T1000 (cell line): ENCODE results near the gene KSR2.

Experiments used
- DNase-seq: peaks from one replicate; lab custom pipeline; 2025; ENCODE audit warnings: mixed read lengths; lab: John Stamatoyannopoulos, UW

The KSR2 gene

DNA sequence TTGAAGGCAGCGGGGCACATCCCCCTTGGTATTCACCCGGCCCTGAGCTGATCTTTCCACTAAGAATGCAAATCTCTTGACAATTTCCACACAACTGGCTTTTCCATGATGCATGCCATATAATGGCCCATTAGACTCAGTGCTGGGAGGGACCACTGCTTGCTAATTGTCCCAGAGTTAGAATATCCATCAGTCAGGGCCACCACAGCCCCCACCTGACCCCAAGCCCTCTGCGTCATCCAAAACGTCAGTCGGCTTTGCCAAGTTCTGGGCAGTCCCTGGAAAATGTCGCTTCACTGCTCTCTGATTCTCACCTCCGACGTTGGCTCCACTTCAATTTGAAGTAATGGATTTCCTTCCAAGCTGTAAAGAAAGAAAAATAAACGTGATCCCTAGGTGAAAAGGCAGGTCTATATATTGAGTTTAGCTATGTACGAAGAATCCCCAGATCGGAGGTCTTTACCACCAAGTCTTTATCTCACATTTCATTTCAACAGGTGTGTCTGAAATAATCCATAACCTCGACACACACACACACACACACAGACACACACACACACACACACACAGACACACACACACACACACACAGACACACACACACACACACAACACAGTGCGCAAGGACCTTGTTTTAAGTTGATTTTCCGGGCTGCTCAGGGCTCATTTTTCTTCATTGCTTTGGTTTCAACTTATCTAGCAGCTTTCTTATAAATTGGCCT lies 441.9 kb downstream of the KSR2 start:
- DNase-seq = no peak

DNA sequence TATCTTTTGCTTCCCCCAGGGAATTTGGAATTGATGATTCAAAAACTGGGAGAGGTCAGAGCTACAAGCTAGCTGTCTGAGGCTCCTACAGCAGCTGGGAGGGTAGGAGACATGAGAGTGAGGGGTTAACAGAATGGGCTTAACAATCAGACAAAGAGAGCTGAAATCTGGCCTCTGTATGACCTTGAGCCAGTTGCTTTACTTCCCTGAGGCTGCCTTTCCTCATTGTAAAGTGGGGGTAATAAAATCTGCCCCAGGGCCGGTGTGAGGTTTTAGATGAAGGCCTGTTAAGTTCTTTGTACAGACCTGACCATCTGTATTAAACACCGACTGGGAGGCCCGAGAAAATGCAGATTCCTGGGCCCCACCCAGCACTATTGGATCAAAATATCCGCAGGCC lies 443.0 kb downstream of the KSR2 start:
- no peak for DNase-seq

DNA sequence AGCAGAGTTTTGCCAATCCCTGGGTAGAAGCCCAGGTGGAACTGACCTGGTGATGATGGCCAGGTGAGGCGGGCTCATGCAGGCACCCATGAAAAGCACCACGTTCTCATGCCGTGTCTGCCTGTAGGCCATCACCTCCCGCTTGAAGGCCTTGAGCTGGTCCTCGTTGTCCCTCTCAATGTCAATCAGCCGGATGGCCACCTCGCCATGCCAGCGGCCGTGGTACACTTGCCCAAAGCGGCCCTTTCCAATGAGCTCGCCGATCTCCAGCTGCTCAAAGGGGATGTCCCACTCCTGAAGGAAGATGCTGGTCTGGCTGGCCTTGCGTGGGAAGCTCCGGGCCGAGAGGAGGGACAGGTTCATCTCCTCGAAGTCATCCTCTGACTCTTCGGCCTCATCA lies 444.0 kb downstream of the KSR2 start:
- DNase-seq = no peak

DNA sequence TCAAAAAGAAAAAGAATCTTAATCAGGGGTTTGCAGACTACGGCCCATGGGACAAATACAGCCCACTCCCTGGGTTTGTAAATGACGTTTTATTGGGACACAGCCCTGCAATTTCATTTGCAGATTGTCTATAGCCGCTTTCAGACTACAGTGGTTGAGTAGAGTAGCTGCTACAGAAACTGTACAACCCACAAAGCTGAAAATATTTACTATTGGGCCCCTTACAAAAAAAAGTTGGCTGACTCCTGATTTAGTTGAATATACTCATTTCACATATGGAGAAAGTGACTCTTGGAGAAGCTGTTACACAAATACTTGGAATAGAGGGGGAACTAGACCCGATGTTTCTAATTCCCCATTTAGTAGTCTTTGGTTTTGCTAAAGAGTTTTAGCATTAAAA lies 444.8 kb downstream of the KSR2 start:
- no peak for DNase-seq

DNA sequence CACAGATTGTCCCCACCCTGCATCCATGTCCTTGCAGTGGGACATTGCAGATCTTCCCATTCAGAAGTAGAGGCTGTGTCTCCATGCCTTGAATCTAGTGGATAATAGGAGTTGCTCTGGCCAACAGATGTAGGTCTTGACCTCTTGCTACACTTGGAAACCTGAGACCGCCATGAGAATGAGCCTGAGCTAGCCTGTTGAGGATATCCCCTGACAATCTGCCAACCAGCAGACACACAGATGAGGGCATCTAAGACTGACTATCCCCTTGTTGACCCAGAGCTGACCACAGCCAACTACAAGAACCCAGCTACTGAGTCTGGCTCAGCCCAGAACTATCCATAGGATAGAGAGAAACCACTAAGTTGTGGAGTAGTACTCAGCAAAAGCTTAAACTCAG lies 446.2 kb downstream of the KSR2 start:
- DNase-seq = no peak

DNA sequence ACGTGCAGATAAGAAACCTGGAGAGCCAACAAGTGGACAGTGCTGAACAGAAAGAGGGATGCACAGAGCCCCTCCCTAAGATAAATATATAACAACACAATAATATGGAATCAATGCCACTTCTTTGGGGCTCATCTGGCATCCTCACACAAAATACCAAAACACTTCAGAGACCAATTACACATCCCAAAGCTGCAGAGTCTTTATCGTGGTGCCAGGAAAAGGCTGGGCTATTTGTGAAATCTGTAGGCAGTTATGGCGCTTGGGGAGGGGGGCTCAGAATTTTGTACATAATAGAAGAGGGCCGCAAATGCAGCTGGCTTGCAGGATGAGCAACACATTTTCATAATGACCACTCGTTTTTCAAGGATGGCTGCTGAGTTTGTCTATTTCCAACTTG lies 446.9 kb downstream of the KSR2 start:
- no peak for DNase-seq

DNA sequence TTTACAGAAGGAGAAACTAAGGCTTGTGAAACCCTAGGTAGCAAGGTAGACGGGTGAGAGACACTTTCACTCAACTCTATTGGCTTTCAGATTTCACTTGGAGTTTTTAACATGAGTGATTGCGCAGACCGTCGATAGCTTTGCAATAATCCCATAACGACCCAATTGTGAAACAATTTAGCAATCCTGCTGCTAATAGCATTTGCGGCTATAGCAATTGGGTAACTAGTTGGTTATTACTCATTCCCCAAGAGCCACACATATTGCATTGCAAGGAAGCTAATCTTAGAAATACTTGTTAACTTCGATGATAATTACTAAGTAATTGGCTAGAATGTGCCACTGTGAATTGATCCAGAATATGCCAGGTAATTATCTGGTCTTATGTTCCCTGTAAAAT lies 447.4 kb downstream of the KSR2 start:
- DNase-seq = no peak

DNA sequence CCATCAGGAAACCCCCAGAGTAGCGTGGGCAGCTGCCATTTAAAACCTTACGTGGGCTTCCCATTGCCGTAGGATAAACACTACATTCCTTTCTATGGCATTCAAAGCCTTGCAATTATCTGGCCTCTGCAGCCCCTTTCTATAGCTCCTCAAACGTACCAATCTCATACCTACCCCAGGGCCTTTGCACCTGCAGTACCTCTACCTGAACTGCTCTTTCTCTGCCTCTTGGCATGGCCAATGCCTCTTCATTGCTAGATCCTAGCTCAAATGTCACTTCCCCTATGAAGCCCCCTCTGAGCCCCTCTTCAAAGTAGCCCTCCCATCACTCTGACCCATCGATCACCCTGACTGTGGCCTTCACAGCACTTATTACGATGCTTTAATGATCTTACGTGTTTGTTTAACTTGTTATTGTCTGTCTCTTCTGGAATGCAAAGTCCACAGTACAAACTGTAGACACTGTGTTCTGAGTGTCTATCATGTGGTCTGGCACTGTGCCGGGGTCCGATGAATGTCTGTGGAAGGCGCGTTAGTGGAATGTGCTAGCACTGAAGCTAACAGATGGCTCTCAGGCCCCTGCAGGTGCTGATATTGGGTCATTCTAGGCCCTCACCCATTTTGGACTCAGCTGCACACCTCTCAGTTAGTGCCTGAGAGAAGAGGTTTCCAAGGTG lies 450.1 kb downstream of the KSR2 start:
- DNase-seq = no peak

DNA sequence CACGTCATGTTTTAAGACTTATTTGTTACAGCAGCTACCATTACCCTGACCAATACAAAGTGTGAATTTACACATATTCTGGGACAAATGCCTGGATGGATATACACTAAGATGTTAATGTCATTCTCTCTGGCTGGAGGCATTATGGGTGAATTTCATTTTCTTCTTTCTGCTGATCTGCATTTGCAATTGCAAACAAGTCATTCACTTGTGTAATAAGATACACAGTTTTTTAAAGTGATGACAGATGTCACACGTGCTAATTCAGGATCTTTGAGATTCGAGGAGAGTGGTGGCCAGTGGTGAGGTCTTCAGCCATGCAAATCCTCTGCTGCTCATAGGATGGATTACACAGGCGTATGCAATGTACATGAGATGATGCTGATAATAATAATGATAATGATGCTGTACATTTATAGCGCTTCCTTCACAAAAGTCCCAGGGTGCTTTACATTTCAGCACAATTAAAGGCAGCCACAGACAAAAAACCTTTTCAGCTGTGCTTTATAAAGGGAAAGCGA lies 451.5 kb downstream of the KSR2 start:
- DNase-seq = no peak

DNA sequence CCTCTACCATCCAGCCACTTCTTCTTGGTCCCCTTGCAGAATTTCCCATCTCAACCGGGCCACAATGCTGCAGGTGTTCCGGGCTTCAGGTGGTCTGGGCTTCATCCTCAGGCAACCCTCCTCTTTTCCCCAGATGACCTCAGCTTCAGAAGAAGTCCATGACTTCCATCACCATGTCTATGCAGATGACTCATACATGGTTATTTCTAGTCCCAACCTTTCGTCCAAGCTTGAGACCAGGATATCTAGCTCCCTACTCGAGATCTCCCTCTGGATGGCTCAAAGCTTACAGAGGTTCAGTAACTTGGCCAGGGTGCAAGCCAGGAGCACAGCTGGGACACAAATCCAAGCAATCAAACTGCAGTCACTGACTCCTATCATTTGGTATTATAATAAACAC lies 452.8 kb downstream of the KSR2 start:
- no peak for DNase-seq

DNA sequence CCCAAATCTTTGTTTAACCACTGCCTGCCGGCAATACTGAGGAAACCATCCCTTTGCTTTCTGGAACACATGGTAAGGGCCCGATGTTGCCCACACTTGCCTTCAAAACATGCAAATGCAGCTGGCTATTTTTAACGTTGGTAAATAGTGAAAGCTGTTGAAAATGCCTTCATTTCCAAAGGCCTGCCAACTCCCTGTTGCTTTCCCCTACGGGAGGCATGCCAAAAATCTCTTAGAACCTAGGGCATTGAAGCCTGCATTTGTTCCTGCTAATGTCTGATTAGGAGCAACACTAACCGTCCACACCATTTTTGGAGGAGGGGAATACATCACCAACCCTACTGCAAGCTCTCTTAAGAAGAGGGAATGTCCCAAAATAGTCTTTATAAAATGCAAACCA lies 454.8 kb downstream of the KSR2 start:
- no peak for DNase-seq

DNA sequence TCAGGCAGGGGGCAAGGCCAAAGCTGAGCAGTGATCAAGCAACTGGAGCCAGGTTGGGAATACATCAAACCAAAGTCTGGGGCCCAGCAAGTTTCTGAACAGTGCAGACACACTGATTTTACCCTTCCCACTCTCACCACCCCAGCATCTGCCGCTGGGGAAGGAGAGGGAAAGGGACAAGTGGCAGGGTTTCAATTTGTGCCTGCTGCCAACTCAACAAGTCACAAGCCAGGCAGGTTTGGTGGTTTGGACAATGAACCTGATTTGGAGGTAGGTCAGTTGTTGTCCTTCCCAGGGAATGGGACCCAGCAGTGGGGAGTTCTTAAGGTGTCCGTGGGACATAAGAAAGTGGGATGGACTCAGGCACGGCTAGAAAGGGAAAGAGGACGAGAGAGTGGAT lies 455.4 kb downstream of the KSR2 start:
- DNase-seq = no peak

DNA sequence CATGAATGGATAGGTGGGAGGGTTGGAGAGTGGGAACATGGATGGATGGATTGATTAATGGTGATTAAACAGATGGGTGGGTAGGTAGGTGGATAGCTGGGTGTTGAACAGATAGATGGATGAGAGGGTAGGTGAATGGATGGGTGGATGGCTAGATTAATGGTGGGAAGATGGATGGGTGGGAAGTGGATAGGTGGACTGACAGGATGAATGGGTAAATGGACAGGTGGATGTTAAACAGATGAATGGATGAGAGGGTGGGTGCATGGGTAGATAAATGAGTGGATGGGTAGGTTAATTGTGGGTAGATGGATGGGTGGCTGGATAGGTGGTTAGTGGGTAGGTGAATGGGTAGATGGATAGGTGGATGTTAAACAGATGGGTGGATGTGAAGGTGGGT lies 460.3 kb downstream of the KSR2 start:
- DNase-seq = no peak

DNA sequence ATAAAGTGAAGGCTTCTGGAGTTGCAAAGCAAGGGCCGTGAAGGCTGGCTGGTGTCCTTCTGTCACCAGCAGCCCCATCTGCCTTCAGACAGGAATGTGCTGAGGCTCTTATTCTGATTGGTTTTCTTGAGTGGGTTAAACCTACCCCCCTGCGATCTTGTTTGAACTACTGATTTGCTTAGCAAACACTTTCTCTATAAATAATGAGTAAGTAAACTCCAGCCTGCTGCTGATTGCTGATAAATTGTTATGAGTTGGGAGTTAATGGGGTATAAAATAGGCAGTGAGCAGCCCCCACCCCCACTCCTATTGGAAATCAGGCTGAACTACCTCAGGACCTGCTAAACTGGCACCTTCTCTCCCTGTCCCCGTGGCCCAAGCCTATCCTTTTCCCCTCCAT lies 461.2 kb downstream of the KSR2 start:
- DNase-seq = no peak

DNA sequence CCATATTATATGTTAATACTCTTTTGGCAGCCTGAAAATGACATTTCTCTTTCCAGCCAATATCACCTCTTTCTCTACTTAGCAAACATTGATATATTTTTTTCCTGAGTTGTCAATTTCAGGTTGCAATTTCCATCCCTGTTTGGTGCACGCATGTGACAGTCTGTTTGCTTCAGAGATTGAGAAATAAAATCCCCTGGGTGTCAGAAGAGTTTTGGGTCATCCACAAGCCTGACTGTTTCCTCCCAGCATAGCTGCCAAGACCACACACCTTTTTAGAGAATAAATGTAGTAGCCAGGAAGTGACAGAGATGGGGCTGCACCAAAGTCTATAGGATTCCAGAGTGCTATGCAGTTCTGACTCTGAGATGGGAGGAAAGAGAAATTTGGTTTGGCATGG lies 462.5 kb downstream of the KSR2 start:
- DNase-seq = no peak

DNA sequence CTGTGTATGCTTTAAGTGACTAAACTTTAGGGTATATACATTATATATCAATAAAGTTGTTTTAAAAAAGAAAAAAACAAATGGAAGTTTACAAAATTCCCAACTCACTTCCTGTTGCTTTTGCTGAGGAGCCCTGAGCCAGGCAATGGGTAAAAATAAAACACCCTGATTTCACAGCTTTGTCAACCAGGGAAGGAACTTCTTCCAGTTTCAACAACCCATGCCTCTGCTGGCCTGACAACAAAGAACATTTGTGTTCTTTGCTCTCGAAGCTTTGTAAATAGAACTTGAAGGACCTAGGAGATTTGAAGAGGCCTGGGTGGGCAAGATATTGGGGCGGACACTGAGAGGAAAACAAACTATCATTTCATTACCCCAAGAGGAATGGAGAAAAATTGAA lies 466.2 kb downstream of the KSR2 start:
- DNase-seq = no peak

DNA sequence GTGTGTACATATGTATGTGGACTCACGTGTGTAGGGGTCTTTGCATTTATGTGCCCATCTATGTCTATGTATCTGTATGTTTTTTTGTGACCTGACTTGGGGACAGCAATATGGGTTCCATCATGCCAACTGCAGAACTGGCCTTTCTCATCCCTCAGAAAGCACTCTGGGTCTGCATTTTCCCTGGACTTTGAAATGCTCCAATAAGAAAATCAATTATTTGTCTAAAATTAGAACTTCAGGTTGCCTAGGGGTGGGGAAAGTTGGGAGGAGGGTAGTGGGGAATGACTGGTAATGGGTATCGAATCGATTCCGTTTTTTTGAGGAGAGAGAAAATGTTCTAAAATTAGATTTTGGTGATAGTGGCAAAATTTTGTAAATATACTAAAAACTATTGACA lies 466.6 kb downstream of the KSR2 start:
- DNase-seq = no peak

DNA sequence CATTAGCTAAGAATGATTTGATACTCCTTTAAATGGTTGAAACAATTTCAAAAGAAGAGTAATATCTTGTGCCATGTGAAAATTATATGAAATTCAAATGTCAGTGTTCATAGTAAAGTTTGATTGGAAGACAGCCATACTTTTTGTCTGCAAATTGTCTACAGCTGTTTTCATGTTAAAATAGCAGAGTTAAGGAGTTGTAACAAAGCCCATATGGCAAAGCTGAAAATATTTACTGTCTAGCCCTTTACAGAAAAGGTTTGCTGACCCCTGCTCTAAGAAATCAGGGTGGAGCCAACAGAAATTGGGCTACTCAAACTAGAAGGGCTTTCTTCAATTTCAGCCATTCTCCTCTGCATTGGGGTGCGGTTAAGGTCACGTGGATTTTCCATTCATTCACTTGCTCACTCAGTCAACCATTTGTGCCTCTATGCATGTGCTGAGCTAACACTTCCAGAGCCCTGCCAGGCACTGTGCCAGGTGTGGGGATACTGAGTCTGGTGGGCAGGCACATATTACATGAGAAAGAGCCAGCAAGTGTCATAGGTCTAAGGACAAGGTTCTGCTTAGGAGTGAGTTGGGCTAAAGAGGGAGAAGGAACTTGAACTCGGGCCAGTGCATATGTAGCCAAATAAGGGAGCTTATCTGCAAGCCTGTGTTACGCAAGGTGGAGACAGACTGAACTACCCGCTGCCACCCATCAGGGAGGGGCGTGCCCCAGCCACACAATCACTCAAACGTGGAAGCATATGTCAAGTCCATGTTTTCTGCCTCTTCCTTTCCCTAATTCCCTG lies 467.5 kb downstream of the KSR2 start:
- DNase-seq = no peak

DNA sequence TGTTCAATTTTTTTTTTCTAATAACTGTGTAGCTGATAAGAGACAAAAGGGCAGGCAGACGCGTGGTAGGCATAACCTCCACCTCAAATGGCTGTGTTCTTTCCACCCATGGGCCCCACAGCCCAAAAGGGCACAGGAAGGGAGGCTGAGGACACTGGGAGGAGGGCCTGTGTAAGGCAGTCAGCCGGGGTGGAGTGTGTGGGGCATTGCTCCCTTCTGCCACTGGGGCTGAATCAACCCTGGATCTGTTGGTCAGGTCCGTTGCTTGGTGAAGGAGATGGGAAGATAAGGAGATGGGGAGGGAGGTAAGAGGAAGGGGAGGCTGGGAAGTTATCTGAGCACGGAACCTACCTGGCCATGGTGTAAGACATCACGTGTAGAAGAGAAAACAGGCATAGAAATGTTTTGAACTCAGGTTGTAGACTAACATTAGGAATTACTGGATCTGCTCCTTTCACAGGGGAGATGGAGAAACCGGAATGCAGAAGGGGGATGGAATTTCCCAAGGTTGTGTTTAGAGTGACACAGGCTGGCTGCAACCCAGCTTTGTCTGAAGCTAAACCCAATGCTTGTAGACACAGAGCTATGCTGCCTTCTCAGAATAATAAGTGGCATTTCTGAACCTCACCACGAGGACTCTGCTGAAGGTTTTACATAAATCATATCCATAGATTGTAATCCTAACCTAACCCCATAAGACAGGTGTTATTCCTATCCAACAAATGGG lies 468.9 kb downstream of the KSR2 start:
- no peak for DNase-seq

DNA sequence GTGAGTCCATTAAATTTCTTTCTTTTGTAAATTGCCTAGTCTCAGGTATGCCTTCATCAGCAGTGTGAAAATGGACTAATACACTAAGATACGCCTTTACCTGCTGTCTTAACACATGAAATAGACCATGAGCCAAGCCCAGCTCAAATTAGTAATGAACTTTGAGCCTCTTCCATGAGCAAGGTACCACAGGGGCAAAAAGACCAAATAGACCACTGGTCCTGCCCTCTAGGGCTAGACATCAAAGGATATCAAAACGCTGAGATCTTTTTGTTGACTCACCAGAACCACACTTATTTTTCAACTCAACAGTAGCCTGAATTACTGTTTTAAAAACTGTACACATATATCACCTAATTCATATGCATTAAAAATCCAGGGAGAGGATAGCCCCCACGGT lies 469.9 kb downstream of the KSR2 start:
- DNase-seq = no peak

DNA sequence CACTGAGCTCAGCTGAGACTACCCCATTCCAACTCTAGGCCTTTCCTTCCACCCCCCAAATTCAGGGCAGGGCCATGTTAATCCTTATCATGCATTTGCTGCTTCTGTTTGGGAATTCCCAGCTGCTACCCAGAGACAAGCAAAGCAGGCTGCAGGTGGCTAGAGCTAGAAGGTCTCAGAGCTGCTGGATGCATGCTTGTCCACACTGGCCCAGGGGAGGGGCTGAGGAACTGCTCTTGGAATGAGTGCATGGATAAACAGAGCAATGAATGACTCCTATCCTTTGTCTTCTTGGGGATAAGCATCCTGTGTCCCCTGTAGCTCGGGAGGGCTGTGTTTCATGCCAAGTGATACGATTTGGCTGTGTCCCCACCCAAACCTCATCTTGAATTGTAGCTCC lies 470.5 kb downstream of the KSR2 start:
- no peak for DNase-seq

DNA sequence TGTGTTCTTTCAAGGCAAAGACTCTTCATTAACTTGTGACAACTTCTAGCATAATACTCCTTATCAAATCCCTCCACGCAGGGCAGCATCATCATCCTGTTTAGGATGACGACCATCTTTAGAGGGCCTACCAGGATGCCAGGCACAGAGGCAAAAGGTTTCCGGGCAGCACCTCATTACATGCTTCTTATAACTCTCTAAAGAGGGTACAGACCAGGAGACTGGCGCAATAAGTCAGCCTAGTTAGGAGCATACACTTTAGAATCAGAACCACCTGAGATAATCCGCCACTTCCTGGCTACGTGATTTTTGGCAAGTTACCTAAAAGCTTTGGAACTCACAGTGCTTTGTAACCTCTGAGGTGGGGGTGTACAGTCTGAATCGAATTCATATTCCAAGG lies 471.4 kb downstream of the KSR2 start:
- DNase-seq = no peak
